HepG2 (cell line): Measurements from ENCODE around the gene FBH1. TPM values are rescaled to one million over a fixed set of nuclear protein-coding genes. Genes with fewer than 3 reads are reported as not detected.

Experiments
- CREB1 ChIP-seq, 2 experiments: fragments of 450-650 bp in 1 of 2; IDR thresholded peaks; 2 replicates each; pipeline ENCODE4 v1.6.1; 2016 to 2017; ENCODE audit warnings: control low read depth in 1 of 2, mild to moderate bottlenecking in 1 of 2, missing compliant biosample characterization in 1 of 2, missing genetic modification characterization in 1 of 2
- HOXA5 ChIP-seq: sonication (generic); formaldehyde crosslinking; IDR thresholded peaks from 2 replicates; pipeline ENCODE4 v1.4.0; 2020; ENCODE audit warnings: missing genetic modification reagents
- polyA plus RNA-seq, 8 experiments: library from polyadenylated mRNA; depleted of rRNA in 3 of 8; stranded (reverse) in 7 of 8; unstranded in 1 of 8; fragments of >200 nt; fragmentation: Illumina TruSeq in 4 of 8; extraction: Trizol in 4 of 8; gene quantifications; 2 replicates each; pipeline versions ENCODE4 v1.2.1 to v1.2.3, GENCODE V29; 2011 to 2016; ENCODE audit warnings: low read depth in 4 of 8, missing spikeins in 1 of 8, mixed read lengths in 1 of 8; ENCODE audit not compliant: insufficient read depth in 1 of 8
- total RNA-seq, 5 experiments: library from RNA; depleted of rRNA; stranded (reverse); fragments of >200 nt; fragmentation: Illumina TruSeq; extraction: Trizol; gene quantifications; 2 replicates each; pipeline ENCODE4 v1.2.3, GENCODE V29; 2016; ENCODE audit warnings: low read depth in 1 of 5
- TF ChIP-seq, protein P1 (sequence below): sonication (generic); formaldehyde crosslinking; IDR thresholded peaks from 2 replicates; pipeline ENCODE4 v1.5.0; 2020; ENCODE audit warnings: mild to moderate bottlenecking, missing genetic modification reagents, borderline replicate concordance
- TF ChIP-seq, protein P2 (sequence below): sonication (generic); formaldehyde crosslinking; IDR thresholded peaks from 2 replicates; pipeline ENCODE4 v1.4.0; 2020; ENCODE audit warnings: mild to moderate bottlenecking, missing genetic modification reagents
- TF ChIP-seq, protein P3 (sequence below): sonication (generic); formaldehyde crosslinking; IDR thresholded peaks from 2 replicates; pipeline ENCODE4 v1.5.0; 2020; ENCODE audit warnings: mild to moderate bottlenecking, missing genetic modification reagents

The FBH1 gene
- total and polyA plus RNA-seq, 2 of the 13 experiments (the other 11 are each of a cell fraction or from before 2014, with no cell fraction given), result 48.8 to 60.3 TPM

DNA sequence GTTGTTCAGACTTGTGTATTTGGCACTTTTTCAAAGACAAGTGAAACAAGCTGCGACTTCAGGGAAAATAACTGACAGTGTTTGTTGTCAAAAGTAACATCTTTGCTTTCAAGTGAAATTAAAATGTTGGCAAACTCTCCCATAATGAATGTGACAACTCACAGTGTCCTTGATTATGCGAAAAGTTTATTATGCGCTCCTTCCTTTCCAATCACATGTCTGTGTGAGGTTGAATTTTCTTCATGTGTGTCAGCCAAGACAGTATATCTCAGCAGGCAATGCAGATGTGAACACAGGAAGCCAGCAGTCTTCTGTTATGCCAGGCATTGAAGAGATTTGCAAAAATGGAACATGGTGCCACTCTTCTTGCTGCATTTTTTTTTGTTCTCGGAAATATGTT is 28.7 kb downstream of the FBH1 start (continued):
- TF ChIP-seq, protein P1, sequence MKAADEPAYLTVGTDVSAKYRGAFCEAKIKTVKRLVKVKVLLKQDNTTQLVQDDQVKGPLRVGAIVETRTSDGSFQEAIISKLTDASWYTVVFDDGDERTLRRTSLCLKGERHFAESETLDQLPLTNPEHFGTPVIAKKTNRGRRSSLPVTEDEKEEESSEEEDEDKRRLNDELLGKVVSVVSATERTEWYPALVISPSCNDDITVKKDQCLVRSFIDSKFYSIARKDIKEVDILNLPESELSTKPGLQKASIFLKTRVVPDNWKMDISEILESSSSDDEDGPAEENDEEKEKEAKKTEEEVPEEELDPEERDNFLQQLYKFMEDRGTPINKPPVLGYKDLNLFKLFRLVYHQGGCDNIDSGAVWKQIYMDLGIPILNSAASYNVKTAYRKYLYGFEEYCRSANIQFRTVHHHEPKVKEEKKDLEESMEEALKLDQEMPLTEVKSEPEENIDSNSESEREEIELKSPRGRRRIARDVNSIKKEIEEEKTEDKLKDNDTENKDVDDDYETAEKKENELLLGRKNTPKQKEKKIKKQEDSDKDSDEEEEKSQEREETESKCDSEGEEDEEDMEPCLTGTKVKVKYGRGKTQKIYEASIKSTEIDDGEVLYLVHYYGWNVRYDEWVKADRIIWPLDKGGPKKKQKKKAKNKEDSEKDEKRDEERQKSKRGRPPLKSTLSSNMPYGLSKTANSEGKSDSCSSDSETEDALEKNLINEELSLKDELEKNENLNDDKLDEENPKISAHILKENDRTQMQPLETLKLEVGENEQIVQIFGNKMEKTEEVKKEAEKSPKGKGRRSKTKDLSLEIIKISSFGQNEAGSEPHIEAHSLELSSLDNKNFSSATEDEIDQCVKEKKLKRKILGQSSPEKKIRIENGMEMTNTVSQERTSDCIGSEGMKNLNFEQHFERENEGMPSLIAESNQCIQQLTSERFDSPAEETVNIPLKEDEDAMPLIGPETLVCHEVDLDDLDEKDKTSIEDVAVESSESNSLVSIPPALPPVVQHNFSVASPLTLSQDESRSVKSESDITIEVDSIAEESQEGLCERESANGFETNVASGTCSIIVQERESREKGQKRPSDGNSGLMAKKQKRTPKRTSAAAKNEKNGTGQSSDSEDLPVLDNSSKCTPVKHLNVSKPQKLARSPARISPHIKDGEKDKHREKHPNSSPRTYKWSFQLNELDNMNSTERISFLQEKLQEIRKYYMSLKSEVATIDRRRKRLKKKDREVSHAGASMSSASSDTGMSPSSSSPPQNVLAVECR (CRISPR knock-in tag), result no peak
- TF ChIP-seq, protein P2, sequence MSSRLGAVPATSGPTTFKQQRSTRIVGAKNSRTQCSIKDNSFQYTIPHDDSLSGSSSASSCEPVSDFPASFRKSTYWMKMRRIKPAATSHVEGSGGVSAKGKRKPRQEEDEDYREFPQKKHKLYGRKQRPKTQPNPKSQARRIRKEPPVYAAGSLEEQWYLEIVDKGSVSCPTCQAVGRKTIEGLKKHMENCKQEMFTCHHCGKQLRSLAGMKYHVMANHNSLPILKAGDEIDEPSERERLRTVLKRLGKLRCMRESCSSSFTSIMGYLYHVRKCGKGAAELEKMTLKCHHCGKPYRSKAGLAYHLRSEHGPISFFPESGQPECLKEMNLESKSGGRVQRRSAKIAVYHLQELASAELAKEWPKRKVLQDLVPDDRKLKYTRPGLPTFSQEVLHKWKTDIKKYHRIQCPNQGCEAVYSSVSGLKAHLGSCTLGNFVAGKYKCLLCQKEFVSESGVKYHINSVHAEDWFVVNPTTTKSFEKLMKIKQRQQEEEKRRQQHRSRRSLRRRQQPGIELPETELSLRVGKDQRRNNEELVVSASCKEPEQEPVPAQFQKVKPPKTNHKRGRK (CRISPR knock-in tag), result no peak
- no peak for TF ChIP-seq HOXA5 (CRISPR knock-in tag)
- no peak for TF ChIP-seq CREB1 (IDR thresholded peaks at IDR 0.05)
- TF ChIP-seq CREB1 (CRISPR knock-in tag; IDR thresholded peaks at IDR 0.05), result no peak
- TF ChIP-seq, protein P3, sequence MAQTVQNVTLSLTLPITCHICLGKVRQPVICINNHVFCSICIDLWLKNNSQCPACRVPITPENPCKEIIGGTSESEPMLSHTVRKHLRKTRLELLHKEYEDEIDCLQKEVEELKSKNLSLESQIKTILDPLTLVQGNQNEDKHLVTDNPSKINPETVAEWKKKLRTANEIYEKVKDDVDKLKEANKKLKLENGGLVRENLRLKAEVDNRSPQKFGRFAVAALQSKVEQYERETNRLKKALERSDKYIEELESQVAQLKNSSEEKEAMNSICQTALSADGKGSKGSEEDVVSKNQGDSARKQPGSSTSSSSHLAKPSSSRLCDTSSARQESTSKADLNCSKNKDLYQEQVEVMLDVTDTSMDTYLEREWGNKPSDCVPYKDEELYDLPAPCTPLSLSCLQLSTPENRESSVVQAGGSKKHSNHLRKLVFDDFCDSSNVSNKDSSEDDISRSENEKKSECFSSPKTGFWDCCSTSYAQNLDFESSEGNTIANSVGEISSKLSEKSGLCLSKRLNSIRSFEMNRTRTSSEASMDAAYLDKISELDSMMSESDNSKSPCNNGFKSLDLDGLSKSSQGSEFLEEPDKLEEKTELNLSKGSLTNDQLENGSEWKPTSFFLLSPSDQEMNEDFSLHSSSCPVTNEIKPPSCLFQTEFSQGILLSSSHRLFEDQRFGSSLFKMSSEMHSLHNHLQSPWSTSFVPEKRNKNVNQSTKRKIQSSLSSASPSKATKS (CRISPR knock-in tag), result no peak
